DOHH2 (cell line): ENCODE data around the gene AMBRA1.

Experiments
- H3F3A ChIP-seq: fragments of 200-600 bp; sonication (generic), shearing (Covaris generic); 2 replicates; pipeline ENCODE4 v1.6.0; 2016; ENCODE audit warnings: antibody characterized with exemption, mild to moderate bottlenecking; ENCODE audit not compliant: control insufficient read depth, insufficient read depth
- H3K27ac ChIP-seq: fragments of 200-600 bp; sonication (generic); 2 replicates; pipeline ENCODE4 v1.5.1; 2014; ENCODE audit warnings: low read depth, mild to moderate bottlenecking, low read length, moderate library complexity
- H3K27me3 ChIP-seq: fragments of 200-600 bp; sonication (generic); 2 replicates; pipeline ENCODE4 v1.6.1; 2014; ENCODE audit warnings: mild to moderate bottlenecking, low read length, mixed read lengths; ENCODE audit not compliant: control insufficient read depth
- H3K36me3 ChIP-seq: fragments of 200-600 bp; sonication (generic); 2 replicates; pipeline ENCODE4 v1.6.1; 2014; ENCODE audit warnings: mild to moderate bottlenecking, low read length, moderate library complexity, mixed read lengths; ENCODE audit not compliant: control insufficient read depth
- H3K4me1 ChIP-seq: fragments of 200-600 bp; sonication (generic); 2 replicates; pipeline ENCODE4 v1.6.1; 2014; ENCODE audit warnings: mild to moderate bottlenecking, low read length, mixed read lengths; ENCODE audit not compliant: control insufficient read depth
- H3K4me2 ChIP-seq: fragments of 200-600 bp; sonication (generic); 2 replicates; pipeline ENCODE4 v1.6.0; 2014; ENCODE audit warnings: mild to moderate bottlenecking, low read length, moderate library complexity
- H3K4me3 ChIP-seq: fragments of 200-600 bp; sonication (generic); 2 replicates; pipeline ENCODE4 v1.5.1; 2014; ENCODE audit warnings: mild to moderate bottlenecking, low read length, mixed read lengths
- H3K79me2 ChIP-seq: fragments of 200-600 bp; sonication (generic); 2 replicates; pipeline ENCODE4 v1.6.1; 2014; ENCODE audit warnings: mild to moderate bottlenecking, low read length, mixed read lengths; ENCODE audit not compliant: control insufficient read depth
- H3K9me2 ChIP-seq: fragments of 200-600 bp; sonication (generic); replicated peaks from 2 replicates; pipeline ENCODE4 v1.6.1; 2014; ENCODE audit warnings: mild to moderate bottlenecking, low read length, mixed read lengths; ENCODE audit not compliant: control insufficient read depth
- H3K9me3 ChIP-seq: fragments of 200-600 bp; sonication (generic); 2 replicates; pipeline ENCODE4 v1.6.1; 2014; ENCODE audit warnings: antibody characterized with exemption, low read length, mixed read lengths; ENCODE audit not compliant: control insufficient read depth, insufficient read depth
- H4K20me1 ChIP-seq: fragments of 200-600 bp; sonication (generic); 2 replicates; pipeline ENCODE4 v1.6.0; 2014; ENCODE audit warnings: low read depth, mild to moderate bottlenecking, antibody characterized with exemption, low read length, moderate library complexity; ENCODE audit not compliant: control insufficient read depth, insufficient read depth
- CTCF ChIP-seq: fragments of 200-600 bp; sonication (generic); IDR thresholded peaks from one replicate; pipeline ENCODE4 v1.5.1; 2014; ENCODE audit warnings: antibody characterized with exemption, mild to moderate bottlenecking, low read depth, low read length; ENCODE audit not compliant: poor library complexity, severe bottlenecking
- EZH2phosphoT487 ChIP-seq: fragments of 200-600 bp; sonication (generic); IDR thresholded peaks from 2 replicates; pipeline ENCODE4 v1.6.1; 2017; ENCODE audit warnings: borderline replicate concordance, mild to moderate bottlenecking, antibody characterized with exemption, low read length, moderate library complexity, mixed read lengths

Gene AMBRA1

GRCh38 chr11:46594374-46594700 lies 514 bp upstream of the AMBRA1 start:
- Histone ChIP-seq H3K36me3 (no peaks in the 10 kb centered on the region), H3K27ac (no peak overlapping the region), H3K4me3 (peak overlapping the region; percentile 82), H3F3A (no peaks in the 10 kb centered on the region), H3K79me2 (peaks cover 45% of the 10 kb centered on the region), H3K9me2 (no peaks in the 10 kb centered on the region), H3K27me3 (no peaks in the 10 kb centered on the region), H3K4me2 (peak overlapping the region; percentile 89), H4K20me1 (no peaks in the 10 kb centered on the region), H3K4me1 (peaks cover 26% of the 10 kb centered on the region), H3K9me3 (no peaks in the 10 kb centered on the region)
- TF ChIP-seq CTCF (no peak), EZH2phosphoT487 (no peak)

GRCh38 chr11:46590740-46591605 lies 2.9 kb downstream of the AMBRA1 start:
- H3K27ac ChIP-seq: no peak overlapping the region
- no peaks in the 10 kb centered on the region for H3K9me3 ChIP-seq
- H4K20me1 ChIP-seq: no peaks in the 10 kb centered on the region
- 0 out of 2 replicates have a peak overlapping the region, but pooled peaks have one; percentile 20 for H3K4me2 ChIP-seq
- H3K9me2 ChIP-seq: no peaks in the 10 kb centered on the region
- no peaks in the 10 kb centered on the region for H3F3A ChIP-seq
- TF ChIP-seq EZH2phosphoT487: no peak
- no peak for TF ChIP-seq CTCF
- H3K79me2 ChIP-seq: peaks cover 78% of the 10 kb centered on the region
- no peaks in the 10 kb centered on the region for H3K27me3 ChIP-seq
- H3K4me3 ChIP-seq: no peak overlapping the region
- peaks cover 26% of the 10 kb centered on the region for H3K4me1 ChIP-seq
- no peaks in the 10 kb centered on the region for H3K36me3 ChIP-seq

GRCh38 chr11:46588915-46589314 lies 4.9 kb downstream of the AMBRA1 start:
- Histone ChIP-seq H3F3A (no peaks in the 10 kb centered on the region), H3K4me3 (no peak overlapping the region), H3K36me3 (no peaks in the 10 kb centered on the region), H3K27me3 (no peaks in the 10 kb centered on the region), H3K79me2 (peaks cover 87% of the 10 kb centered on the region), H3K9me3 (no peaks in the 10 kb centered on the region), H3K27ac (no peak overlapping the region), H3K4me1 (peaks cover 18% of the 10 kb centered on the region), H3K9me2 (no peaks in the 10 kb centered on the region), H3K4me2 (no peak overlapping the region), H4K20me1 (no peaks in the 10 kb centered on the region)
- TF ChIP-seq EZH2phosphoT487: no peak
- no peak for TF ChIP-seq CTCF
